UCSD-AML1 (cell line): Measurements from ENCODE around the gene GAN.
"Not testable (repeated sequence)": the region's sequence is repeated elsewhere in the genome, so short reads cannot be mapped to it uniquely, and the experiment has no call there.

Experiments used
- DNase-seq: peaks from one replicate; lab custom pipeline; 2025; ENCODE audit not compliant: unreplicated experiment; lab: John Stamatoyannopoulos, UW

The GAN gene

DNA sequence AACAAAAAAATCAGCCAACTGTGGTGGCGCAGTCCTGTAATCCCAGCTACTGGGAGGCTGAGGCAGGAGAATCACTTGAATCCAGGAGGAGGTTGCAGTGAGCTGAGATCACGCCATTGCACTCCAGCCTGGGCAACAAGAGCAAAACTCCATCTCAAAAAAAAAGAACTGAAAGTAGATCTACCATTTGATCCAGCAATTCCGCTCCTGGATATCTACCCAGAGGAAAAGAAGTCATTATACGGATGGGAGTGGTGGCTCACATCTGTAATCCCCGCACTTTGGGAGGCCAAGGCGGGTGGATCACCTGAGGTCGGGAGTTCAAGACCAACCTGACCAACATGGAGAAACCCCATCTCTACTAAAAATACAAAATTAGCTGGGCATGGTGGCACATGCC is 107.4 kb downstream of the GAN start:
- not testable (repeated sequence) for DNase-seq

DNA sequence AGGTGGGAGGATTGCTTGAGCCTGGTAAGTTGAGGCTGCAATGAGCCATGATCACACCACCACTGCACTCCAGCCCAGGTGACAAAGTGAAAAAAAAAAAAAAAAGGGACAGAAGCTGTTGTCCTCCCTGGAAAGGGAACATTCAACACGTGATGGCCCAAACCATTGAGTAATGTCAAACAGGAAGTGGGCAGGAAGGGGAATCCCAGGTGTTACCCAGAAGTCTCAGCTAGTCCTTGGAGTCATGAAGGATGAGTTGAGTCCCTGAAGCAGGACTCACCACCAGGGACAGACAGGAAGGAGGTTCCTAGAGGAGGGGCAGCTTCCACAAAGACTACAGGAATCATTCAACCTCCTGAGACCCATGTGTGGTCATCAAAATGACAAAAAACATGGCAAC is 110.0 kb downstream of the GAN start:
- no peak for DNase-seq

DNA sequence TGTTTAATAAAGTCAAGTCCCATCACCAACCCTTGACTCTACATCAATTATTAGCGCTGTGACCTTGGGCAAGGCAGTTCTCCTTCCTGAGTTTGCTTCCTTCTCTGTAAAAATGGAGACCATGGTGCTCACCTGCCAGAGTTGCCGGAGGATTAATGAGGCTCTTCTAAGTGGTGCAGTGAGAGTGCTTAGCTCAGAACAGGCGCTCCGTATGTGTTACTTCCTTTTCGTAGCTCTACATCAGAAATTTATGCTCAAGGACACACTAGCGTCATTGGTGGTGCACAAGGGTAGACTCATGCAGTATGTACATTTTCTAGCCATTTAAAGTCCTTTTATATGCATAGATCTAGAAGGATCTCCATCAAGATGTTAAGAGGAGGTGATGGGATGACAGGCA is 112.5 kb downstream of the GAN start:
- DNase-seq = no peak

DNA sequence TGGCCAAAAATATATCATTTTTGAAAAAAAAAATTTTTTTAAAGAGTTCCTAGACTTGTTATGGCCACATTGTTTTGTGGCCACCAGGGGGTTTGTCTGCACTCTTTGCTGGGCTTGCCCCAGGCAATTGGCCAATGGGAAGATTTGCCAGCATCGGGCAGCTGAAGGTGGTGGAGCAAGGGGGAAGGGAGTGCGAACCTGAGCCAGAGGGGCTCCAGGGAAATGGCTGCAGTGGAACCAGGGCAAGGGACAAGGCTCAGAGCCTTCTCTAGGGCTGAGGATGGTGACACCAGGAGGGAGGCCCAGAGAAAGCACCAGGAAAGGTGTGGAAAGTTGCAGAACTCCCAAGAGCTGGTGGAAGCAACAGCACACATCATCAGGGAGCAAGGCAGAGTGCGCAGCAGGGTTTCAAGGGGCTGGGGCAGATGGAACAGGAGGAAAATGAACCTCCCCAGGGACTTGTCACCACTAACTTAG is 114.3 kb downstream of the GAN start:
- DNase-seq = peak; percentile 58

DNA sequence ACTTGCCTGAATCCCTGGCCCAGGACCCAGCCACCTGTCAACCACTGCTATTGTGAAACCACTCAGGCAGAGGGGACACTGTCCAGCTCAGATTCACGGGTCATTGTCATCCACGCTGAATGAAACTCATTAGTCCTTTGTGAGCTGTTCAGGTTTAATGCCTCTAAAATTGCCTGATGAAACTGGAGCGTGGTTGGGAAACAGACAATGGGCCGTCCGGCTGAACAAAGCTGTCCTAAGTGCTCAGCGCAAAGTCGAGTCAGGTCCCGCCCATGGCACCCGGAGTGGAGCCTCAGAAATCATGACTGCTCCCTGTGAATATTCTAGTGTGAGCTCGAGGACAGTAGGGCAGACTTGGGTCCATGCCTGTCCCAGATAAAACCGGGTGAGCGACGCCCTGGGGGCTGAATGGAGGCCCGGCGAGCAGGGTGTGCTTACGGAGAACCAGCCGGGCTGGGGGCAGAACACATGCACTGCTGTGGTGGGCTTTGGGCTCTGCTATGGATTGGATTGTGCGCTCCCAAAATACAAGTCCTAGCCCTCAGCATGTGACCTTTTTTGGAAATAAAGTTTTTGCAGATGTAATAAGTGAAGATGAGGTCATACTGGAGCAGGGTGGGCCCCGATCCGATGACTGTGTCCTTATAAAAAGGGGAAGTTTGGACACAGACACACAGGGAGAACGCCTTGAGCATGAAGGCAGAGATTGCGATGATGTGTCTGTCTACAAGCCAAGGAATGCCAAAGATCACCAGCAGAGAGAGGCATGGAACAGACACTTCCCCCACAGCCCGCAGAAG is 117.0 kb downstream of the GAN start:
- DNase-seq = no peak

DNA sequence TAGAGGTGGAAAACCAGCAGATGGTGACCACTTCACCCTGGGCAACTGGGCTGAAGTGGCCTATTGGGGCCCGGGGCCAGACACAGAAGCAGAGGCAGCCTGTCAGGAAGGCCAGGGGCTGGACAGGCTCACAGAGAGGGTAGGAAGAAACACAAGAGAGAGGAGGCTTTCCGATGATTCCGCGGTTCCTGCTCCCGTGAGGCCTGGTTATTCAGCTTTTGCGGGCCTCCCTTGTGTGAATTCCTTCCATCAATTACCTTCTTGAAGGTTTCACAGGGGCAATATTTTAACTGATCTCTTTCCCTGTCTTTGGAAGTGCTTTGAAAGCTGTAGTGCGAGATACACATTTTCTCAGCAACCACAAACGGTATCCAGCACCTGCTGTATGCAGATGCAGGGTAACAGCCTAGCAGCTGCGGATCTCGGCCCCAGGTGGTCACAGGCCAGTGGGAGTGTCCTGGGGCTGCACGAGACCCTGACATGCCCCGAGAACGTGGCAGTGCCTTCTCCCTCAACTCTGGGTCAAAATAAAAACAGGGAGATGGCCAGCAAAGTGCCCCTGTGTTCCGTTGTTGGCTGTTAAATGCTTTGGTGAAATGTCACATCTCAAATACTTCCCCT is 118.3 kb downstream of the GAN start:
- no peak for DNase-seq

DNA sequence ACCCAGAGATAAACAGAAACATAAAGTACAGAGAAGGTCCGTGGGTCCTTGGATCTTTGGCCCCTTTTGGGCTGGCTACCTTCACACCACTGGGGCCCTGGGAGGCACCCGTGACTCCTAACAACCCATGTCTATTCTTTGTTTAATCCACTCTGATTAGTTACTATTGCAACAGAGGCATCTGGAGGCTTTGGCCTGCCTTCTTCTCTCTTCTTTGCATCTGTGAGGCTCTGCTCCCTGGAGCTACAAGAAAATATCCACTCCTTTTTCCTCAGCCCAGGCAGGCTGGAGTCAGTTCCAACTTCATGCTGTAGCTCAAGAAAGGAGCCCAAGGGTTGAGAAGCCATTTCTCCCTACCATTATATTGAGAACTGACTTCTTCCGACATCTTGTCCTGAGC is 120.3 kb downstream of the GAN start:
- DNase-seq = no peak

DNA sequence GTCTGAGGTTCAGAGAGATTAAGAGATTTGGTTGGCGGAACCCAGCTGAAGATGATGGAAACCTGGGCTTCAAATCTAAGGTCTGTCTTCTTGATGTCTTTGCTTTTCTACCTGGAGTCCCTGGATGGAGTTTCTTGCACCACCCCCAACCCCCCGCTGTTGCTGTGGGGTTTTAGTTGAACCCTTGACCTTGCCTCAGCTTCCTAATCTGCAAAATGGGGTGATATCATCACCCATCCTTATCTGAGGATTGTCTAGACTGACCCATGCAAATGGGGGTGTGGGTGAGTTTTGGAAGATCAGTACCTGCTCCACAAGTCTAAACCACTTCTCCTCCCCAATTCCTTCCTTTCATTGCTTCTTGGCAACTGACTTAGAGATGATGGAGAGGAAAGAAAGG is 120.8 kb downstream of the GAN start:
- no peak for DNase-seq

DNA sequence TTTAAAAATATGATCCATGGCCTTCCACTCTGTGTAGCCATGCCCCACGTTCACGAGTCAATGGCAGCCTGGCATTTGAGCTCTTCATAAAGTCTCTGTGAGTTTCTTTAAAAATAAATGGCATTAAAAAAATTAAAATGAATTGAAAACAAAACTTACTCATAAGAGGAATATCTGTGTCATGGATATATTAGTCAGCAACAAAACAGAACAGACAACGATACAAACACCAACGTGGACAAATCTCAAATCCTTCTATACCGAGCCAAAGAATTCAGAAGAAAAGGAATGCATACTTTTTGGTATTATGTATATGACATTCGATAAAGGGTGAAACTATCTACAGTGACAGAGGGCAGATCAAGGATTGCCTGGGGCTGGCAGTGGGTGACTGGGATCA is 121.6 kb downstream of the GAN start:
- DNase-seq = no peak

DNA sequence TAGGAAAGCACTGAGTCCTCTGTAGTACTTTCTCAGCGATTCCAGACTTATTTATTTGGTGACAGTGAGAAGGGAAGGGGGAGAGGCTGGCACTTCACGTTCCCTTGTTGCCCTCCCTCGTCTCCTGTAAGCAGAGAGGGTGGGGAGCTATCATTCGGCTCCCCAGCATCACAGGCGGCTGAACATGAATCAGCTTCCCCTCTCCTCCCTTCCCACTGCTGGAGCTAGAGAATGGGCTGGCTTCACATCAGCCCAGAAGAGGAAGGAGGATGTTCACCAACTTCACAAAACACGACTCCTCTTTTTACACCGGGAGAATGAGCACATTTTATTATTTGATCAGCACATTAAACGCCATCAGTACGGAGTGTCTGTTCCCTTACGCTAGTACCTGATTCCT is 123.1 kb downstream of the GAN start:
- DNase-seq = no peak
